ENCODE data around the gene ELOVL6.

DNA sequence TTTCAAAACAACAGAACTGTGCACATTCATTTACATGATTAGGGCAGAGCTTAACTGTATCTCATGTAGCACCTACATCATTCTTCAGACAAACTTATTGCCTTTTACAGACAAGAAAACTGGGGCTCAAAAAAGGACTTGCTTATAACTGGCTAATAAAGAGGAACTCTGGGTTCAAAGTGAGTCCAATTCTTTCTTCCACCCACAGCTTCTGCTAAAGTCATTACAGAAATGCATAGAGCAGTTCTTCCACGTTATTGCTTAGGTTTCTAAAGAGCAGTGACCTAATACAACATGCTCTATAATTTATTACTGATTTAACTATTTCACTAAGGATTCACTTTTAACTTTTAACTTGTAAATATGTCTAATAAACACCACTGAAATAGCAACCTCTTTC is 60.6 kb downstream of the ELOVL6 start:
- TF ChIP-seq, protein P1, sequence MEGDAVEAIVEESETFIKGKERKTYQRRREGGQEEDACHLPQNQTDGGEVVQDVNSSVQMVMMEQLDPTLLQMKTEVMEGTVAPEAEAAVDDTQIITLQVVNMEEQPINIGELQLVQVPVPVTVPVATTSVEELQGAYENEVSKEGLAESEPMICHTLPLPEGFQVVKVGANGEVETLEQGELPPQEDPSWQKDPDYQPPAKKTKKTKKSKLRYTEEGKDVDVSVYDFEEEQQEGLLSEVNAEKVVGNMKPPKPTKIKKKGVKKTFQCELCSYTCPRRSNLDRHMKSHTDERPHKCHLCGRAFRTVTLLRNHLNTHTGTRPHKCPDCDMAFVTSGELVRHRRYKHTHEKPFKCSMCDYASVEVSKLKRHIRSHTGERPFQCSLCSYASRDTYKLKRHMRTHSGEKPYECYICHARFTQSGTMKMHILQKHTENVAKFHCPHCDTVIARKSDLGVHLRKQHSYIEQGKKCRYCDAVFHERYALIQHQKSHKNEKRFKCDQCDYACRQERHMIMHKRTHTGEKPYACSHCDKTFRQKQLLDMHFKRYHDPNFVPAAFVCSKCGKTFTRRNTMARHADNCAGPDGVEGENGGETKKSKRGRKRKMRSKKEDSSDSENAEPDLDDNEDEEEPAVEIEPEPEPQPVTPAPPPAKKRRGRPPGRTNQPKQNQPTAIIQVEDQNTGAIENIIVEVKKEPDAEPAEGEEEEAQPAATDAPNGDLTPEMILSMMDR (IDR thresholded peaks at IDR 0.05; ENCODE audit: low read depth, low read length) = no peak
- TF ChIP-seq EZH2phosphoT487 (IDR thresholded peaks at IDR 0.05; ENCODE audit: low read depth) = no peak

Measured in OCI-LY3 (cell line).